ENCODE data around the gene TOX2. TPM values are rescaled to one million over a fixed set of nuclear protein-coding genes. Genes with fewer than 3 reads are reported as not detected.

Gene TOX2
- total RNA-seq, 2 donors from 2014 or later, result 4.0 to 6.1 TPM

- no peak for TF ChIP-seq CTCF (IDR thresholded peaks at IDR 0.05)
- H3K4me1 ChIP-seq, result no peaks in the 10 kb centered on the region
- intact Hi-C loops (cut with DNase I), result loop anchor here (10.0 kb wide), 1 partner anchor 227 kb away; no protein-coding TSS in a partner anchor
- H3K36me3 ChIP-seq, result no peaks in the 10 kb centered on the region
- DNase-seq, result no peak
- H3K27me3 ChIP-seq, result no peaks in the 10 kb centered on the region
- H3K9me3 ChIP-seq, result no peaks in the 10 kb centered on the region
- H3K27ac ChIP-seq, result no peak overlapping the region
- H3K4me3 ChIP-seq, result no peak overlapping the region
- H3K9ac ChIP-seq (ENCODE audit: low read depth in 2 of 2, low read length in 2 of 2), result no peak overlapping the region
These were observed 157.0 kb downstream of the TOX2 start for GRCh38 chr20:44071526-44072111.

GRCh38 chr20:44072384-44072783 lies 157.7 kb downstream of the TOX2 start:
- no peak for TF ChIP-seq CTCF (IDR thresholded peaks at IDR 0.05)
- DNase-seq, result no peak
- Histone ChIP-seq H3K27me3 (no peaks in the 10 kb centered on the region), H3K36me3 (no peaks in the 10 kb centered on the region), H3K4me1 (no peaks in the 10 kb centered on the region), H3K4me3 (no peak overlapping the region), H3K9me3 (no peaks in the 10 kb centered on the region), H3K9ac (ENCODE audit: low read depth in 2 of 2, low read length in 2 of 2) (no peak overlapping the region), H3K27ac (no peak overlapping the region)
- intact Hi-C loops (cut with DNase I), result loop anchor here (10.0 kb wide), 1 partner anchor 228 kb away; no protein-coding TSS in a partner anchor

- no peak for DNase-seq
- H3K9ac ChIP-seq (ENCODE audit: low read depth in 2 of 2, low read length in 2 of 2), result no peak overlapping the region
- no peak for TF ChIP-seq CTCF (IDR thresholded peaks at IDR 0.05)
- H3K4me3 ChIP-seq, result no peak overlapping the region
- H3K36me3 ChIP-seq, result no peaks in the 10 kb centered on the region
- no peaks in the 10 kb centered on the region for H3K27me3 ChIP-seq
- H3K9me3 ChIP-seq, result no peaks in the 10 kb centered on the region
- H3K4me1 ChIP-seq, result no peaks in the 10 kb centered on the region
- no peak overlapping the region for H3K27ac ChIP-seq
- intact Hi-C loops (cut with DNase I), result loop anchor here (10.0 kb wide), 1 partner anchor 228 kb away; no protein-coding TSS in a partner anchor
These were observed 158.5 kb downstream of the TOX2 start for GRCh38 chr20:44073011-44073674.

GRCh38 chr20:44073675-44074071 lies 159.0 kb downstream of the TOX2 start:
- no peak for TF ChIP-seq CTCF (IDR thresholded peaks at IDR 0.05)
- H3K9me3 ChIP-seq, result no peaks in the 10 kb centered on the region
- no peaks in the 10 kb centered on the region for H3K27me3 ChIP-seq
- no peaks in the 10 kb centered on the region for H3K36me3 ChIP-seq
- no peak overlapping the region for H3K4me3 ChIP-seq
- no peak overlapping the region for H3K27ac ChIP-seq
- no peak for DNase-seq
- intact Hi-C loops (cut with DNase I), result loop anchor here (10.0 kb wide), 1 partner anchor 229 kb away; no protein-coding TSS in a partner anchor
- H3K9ac ChIP-seq (ENCODE audit: low read depth in 2 of 2, low read length in 2 of 2), result no peak overlapping the region
- H3K4me1 ChIP-seq, result no peaks in the 10 kb centered on the region

- Histone ChIP-seq H3K36me3 (no peaks in the 10 kb centered on the region), H3K27me3 (no peaks in the 10 kb centered on the region), H3K27ac (no peak overlapping the region), H3K4me3 (no peak overlapping the region), H3K9ac (ENCODE audit: low read depth in 2 of 2, low read length in 2 of 2) (no peak overlapping the region), H3K9me3 (no peaks in the 10 kb centered on the region), H3K4me1 (no peaks in the 10 kb centered on the region)
- intact Hi-C loops (cut with DNase I), result loop anchor here (10.0 kb wide), 1 partner anchor 230 kb away; no protein-coding TSS in a partner anchor
- TF ChIP-seq CTCF (IDR thresholded peaks at IDR 0.05), result no peak
- DNase-seq, result no peak
These were observed 159.8 kb downstream of the TOX2 start for GRCh38 chr20:44074252-44075151.
